SHP77 treated with DMSO at 0.1 percent for 48 hours (cell line): ENCODE results near the gene VPS45.
"Not testable (repeated sequence)": the region's sequence is repeated elsewhere in the genome, so short reads cannot be mapped to it uniquely, and the experiment has no call there.

Experiments used
- DNase-seq: peaks from one replicate; lab custom pipeline; 2025; lab: John Stamatoyannopoulos, UW

Gene VPS45, protein sequence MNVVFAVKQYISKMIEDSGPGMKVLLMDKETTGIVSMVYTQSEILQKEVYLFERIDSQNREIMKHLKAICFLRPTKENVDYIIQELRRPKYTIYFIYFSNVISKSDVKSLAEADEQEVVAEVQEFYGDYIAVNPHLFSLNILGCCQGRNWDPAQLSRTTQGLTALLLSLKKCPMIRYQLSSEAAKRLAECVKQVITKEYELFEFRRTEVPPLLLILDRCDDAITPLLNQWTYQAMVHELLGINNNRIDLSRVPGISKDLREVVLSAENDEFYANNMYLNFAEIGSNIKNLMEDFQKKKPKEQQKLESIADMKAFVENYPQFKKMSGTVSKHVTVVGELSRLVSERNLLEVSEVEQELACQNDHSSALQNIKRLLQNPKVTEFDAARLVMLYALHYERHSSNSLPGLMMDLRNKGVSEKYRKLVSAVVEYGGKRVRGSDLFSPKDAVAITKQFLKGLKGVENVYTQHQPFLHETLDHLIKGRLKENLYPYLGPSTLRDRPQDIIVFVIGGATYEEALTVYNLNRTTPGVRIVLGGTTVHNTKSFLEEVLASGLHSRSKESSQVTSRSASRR

DNA sequence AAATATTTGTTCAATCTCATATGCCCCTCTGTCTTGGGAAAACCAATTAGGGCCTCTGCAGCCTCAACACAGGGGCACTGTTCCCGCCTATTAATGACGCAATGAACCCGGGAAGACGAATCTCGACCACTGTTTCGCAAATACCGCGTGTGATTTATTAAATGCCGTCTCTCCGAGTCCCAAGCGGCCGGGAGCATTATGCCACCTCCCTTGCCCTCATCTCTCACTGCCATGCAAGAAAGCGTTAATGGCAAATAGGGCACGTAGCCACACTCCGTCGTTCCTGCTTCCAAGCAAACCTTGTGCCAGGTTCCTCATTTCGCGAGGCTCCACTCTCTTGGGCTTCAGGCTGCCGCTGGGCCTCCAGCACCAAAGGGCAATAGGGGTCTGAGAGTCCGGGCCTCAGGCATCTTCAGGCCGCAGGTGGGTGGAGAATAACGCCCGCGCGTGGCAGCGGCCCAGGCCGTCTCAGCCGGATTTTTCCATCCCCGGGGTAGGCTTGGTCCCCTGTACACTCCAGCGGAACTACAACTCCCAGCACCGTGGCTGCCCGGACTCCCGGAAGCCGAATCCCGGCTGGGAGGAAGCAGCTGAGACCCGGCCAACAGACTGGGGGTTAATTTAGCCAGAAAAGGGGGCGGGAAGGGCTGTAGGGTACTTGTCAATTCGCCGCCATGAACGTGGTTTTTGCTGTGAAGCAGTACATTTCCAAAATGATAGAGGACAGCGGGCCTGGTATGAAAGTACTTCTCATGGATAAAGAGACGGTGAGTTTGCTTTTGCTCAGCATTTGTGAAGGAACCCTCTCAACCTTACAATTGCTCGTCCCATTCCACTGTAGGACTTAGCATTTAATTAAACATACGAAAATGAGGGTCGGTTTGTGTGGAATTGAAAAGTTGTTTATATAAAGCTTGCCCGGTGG is at the start of gene VPS45:
Gene VPS45, plus strand, starts transcription at position 593 of the 925 bp plus-strand sequence. Its CDS starts 82 bp downstream, at position 675.
- peak; percentile 99 for DNase-seq

DNA sequence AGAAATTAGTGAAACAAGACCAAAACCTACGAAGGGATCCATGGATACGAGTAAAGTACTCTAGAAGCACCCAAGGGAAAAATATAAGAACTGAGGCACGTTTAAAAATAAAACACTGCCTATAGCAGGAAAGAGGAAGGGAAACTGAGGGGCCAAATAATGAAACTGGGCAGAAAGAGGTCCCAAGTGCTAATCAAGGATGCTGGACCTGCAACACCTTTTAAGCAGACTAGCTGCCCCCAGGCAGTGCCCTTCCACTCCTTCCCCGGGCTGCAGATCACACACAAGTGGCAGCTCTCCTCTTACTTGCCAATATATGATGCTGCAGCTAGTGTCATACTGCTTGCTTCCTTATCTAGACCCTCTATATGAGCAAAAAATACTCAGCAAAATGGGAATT is 49.4 kb upstream of the VPS45 start:
- no peak for DNase-seq

DNA sequence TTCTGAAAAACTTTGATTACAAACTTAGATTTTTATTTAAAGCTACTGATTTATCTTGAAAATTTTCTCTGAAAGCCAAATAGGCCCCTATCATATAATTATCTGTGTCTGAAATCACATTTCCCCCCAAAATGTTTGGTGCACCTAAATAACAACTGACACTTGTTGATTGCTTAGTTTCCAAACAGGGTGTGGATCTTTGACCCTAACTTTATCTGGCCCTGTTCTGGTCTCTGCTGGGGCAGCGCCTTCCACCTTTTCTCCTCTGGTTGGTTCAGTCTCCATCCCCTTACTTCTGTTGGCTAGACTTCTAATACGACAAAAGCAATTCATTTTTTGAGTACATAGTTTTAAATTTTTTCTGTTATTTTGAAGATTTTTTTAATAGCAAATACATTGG is 46.9 kb upstream of the VPS45 start:
- DNase-seq = no peak

DNA sequence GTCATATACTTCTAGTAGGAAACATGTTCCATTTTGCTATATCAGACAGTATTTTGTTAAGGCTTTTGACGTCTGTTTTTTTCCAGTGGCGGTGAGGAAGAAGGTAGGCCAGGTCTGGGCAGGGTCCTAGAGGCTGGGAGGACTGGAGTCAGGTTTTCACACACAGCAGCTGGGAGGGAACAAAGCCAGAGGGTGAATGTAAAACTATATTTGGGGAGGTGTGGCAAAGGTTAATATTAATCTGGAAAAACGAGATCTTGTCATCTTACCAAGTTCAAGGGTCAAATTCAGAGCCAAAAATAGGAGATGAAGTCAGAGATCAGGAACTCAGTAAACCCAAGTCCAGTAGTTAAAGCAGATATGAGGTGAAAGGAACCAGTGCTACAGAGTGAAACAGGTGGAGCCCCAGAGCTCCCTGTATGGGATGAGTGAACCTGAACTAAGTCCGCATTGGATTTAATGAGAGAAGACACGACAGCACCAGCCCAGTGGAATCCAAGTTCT is 46.3 kb upstream of the VPS45 start:
- DNase-seq = no peak

DNA sequence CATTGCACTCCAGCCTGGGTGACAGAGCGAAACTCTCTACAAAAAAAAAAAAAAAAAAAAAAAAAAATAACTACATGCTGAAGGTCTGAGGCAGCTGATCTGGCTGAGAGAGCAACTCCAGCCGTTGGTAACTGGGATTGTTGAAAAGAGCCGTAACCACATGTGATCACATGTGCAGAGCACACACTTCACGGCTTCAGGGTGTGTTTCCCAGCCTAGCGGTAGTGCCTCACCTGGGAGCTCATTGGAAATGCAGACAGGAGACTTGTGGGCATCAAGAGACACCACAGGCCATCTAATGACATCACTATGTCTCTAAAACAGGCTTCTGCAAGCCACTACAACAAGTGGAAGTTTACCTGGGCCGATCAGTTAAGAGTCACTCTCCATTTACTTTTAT is 45.2 kb upstream of the VPS45 start:
- no peak for DNase-seq

DNA sequence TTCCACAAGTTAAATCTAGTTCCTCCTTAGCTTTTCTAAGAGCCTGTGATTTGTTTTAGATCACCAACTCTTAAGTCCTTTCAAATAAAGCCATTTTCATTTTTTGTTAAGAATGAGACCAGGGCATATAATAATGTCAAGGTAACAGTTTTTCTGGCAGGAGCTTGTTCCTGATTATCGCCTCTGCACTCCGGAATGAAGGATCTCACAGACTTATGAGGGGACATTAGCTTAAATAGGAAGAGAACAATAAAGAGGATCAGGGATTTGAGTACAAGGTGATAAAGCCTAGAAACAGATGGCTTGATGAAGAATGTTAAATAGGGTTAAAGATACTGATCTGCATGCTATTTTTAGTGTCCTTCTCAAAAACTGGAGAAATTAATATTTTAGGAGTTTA is 43.4 kb upstream of the VPS45 start:
- no peak for DNase-seq

DNA sequence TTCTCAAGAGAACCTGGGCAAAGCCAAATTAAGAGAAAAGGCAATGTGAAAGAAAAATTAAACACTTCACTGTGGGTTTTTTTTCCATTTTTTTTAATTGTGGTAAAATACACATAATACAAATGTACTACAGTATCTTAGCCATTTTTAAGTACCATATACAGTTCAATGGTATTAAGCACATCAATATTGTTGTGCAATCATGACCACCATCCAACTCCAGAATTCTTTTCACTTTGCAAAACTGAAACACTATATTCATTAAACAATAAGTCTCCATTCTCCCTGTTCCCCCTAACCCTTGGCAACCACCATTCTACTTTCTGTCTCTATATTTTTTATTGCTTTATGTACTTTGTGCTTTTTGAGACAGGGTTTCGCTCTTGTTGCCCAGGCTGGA is 39.3 kb upstream of the VPS45 start:
- no peak for DNase-seq

DNA sequence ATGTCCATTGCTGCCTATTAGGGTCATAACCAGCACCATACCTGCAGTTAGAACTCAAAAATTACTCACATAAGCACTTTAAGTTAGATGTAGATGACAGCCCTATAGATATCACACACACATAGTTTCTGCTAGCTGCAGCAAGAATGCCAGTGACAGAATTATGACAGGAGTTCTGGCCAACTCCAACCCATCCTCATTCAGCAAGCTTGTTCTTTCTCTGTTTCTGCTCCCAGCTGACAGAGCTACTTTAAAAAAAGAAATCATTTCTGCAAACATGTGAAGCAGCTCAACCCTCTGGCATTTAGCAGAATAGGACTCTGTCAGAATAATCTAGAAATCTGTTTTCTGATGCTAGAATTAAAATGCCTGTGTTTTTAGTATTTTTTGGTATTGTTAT is 33.2 kb upstream of the VPS45 start:
- no peak for DNase-seq

DNA sequence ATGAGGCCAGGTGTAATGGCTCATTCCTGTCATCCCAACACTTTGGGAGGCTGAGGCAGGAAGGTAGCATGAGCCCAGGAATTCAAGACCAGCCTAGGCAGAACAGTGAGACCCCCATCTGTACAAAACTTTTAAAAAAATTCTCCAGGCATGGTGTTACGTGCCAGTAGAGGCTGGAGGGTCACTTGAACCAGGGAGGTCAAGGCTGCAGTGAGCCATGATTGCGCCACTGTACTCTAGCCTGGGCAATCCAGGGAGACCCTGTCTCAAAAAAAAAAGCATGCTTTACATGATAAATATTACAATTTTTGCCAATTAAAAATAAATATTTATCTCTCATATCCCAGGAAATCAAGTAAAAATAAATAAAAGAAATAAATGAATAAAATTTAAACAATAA is 17.6 kb upstream of the VPS45 start:
- no peak for DNase-seq

DNA sequence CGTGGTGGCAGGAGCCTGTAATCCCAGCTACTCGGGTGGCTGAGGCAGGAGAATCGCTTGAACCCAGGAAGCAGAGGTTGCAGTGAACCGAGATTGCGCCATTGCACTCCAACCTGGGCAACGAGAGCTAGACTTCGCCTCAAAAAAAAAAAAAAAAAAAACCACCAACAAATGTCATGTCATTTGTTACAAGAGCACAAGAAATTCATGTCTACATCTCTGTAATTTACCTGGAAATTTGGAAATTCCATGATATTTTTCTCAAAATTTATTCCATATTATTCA is 16.5 kb upstream of the VPS45 start:
- no peak for DNase-seq

DNA sequence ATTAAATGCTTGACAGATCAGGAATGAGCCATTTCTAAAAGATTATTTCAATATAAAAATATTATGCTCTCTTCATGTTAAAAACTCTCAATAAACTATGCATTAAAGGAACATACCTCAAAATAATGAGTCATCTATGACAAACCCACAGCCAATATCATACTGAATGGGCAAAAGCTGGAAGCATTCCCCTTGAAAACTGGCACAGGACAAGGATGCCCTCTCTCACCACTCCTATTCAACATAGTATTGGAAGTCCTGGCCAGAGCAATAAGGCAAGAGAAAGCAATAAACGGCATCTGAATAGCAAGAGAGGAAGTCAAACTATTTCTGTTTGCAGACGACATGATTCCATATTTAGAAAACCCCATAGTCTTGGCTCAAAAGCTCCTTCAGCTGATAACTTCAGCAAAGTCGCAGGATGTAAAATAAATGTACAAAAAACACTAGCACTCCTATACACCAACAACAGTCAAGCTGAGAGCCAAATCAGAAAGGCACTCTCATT is 15.6 kb upstream of the VPS45 start:
- not testable (repeated sequence) for DNase-seq

DNA sequence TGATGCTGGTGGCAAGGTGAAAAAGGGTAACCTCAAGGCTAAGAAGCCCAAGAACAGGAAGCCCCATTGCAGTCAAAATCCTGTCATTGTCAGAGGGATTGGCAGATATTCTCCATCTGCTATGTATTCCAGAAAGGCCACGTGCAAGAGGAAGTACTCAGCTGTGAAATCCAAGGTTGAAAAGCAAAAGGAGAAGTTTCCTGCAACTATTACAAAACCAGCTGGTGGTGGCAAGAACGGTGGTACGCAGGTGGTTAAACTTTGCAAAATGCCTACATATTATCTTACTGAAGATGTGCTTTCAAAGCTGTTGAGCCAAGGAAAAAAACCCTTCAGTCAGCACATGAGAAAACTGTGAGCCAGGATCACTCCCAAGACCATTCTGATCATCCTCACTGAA is 13.7 kb upstream of the VPS45 start:
- no peak for DNase-seq

DNA sequence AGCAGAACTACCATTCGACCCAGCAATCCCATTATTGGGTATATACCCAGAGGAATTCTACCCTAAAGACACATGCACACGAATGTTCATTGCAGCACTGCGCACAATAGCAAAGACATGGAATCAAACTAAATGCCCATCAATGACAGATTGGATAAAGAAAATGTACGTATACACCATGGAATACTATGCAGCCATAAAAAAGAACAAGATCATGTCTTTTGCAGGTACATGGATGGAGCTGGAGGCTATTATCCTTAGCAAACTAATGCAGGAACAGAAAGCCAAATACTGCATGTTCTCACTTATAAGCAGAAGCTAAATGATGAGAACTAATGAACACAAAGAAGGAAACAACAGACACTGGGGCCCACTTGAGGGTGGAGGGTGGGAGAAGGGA is 12.1 kb upstream of the VPS45 start:
- DNase-seq = not testable (repeated sequence)

DNA sequence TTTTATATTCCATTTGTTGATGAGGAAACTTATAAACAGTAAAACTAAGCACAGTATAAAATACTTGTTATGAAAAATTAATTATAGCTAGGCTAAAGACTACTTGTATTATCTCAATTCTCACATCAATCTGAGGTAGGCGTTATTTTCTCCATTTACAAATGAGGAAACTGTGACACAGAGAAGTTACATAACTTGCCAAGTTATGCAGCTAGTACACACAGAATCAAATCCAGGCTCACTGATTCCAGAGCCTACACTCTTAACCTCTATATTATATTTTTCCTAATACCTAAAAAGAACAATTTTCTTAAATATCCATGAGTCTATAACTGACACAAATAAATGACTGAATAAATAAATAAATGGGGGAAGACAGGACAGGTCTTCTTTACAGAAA is 11.2 kb upstream of the VPS45 start:
- DNase-seq = no peak

DNA sequence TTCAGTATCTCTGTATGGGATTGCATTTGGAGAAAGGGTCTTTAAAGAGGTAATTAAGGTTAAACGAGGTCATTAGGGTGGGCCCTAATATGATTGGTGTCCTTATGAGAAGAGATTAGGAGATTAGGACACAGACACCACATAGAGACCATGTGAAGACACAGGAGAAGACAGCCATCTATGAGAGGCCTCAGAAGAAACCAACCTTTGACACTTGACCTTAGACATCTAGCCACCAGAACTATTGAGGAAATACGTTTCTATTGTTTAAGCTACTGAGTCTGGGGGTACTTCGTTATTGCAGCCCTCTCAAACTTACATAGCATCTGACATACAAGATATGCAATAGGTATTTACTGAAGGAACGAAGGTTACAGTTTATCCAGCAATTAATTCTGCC is 7.3 kb upstream of the VPS45 start:
- no peak for DNase-seq

DNA sequence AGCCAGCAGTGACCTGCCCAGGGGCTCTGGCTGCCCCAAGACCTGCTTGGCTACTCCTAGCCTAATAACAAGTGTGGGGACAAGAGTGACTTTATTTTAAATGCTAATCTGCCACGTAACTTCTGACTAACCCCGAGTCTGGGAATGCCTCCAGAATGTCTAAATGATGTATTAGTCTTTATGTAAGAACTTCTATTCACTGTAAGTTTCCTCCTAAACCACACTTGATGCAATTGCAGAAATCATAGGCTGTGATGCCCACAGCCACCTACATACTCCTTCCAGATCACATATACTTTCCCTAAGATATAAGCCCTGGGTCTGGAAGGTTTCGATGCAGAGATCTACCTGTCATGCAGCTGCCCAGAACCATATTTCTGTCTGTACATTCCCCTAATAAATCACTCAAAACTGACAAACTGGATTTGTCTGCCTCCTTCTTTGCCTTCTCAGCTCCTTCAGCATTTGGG is 5.9 kb upstream of the VPS45 start:
- DNase-seq = no peak

DNA sequence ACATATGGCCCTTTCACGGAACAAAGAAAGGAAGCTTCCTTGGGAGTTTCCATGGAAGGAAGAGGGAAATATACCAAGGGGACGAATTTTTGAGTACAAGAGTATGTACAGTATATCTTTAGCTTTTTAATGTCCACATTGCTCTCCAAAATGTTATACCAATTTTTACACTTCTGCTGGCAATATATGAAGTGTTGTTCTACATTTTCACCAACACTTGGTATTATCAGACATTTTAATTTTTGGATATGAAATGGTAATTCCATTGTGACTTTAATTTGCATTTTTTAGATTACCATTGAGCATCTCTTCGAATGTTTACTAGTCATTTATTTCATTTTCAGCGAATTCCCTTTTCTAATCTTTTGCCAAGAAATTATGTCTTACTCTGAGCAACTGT is 5.5 kb upstream of the VPS45 start:
- no peak for DNase-seq

DNA sequence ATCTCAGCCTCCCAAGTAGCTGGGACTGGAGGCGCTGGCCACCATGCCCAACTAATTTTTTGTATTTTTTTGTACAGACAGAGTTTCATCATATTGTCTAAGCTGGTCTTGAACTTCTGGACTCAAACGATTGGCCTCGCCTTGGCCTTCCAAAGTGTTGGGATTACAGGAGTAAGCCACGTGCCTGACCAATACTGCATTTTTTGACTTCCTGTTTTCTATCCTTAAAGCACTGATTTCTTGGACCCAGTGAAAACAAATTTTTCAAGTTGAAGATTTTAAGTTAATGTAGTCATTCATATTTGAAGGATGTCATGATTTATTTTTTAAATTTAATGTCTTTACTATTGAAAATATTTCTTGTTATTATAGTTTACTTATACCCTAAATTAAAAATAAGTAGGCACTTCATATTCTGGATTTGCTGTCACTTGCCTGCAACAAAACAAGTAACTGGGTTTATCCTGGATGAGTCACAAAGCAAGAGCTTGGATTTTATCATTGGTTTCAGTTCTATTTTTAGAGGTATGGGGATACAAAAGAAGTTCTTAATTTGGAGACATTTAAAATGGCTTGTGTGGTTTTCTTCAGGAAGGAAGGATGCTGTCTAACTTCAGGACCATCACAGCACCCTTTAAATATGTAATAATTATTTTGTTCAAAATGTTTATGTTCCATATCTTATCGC is 2.2 kb upstream of the VPS45 start:
- DNase-seq = no peak

DNA sequence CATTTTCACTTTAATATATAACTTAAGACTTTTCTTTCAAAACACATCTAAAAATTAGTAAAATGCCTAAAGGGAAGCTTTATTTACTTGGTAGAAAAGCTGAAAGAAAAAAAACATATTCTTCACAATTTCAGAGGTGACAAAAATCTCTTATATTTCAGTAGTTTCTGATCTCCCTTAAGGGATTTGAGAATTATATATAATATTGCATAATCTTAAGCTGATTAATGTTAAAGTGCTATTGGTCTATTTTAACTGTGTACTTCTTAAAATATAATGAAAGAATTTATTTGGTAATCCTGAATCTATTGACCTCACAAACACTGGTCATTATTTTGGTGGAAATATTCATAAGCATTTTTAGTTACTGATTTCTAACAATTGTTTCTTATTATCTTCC is 1.2 kb upstream of the VPS45 start:
- DNase-seq = no peak

DNA sequence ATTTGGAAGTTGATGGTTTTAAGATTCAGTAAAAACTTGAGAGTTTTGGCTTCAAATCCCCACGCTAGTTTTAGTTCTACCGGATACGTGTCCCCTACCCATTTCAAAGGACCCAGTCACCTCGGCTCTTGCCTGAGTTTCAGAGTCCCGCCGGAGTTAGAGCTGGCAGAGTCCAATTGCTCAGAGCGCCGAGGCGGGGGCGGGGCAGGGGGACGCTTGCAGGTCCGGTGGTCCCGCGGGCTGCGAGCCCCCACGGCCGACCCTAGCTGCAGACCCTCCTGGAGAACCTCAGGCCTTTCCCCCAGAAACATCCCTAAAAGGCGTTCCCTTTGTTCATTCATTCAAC is 765 bp upstream of the VPS45 start:
- DNase-seq = no peak

DNA sequence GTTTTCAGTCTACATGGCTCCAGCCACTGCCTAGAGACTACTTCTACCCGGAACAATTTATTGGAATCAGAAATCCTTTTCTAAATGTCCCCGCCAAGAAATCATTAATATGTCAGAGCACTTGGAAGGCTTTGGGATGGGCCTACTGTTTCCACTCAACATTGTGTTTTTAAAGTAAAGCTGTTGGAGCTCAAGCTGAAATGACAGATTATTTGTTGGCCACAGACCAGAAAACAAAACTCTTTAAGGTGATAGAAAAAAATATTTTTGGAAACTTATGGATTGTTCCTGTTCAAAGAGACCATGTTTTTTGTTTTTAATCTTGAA is 496 bp downstream of the VPS45 start:
- no peak for DNase-seq

DNA sequence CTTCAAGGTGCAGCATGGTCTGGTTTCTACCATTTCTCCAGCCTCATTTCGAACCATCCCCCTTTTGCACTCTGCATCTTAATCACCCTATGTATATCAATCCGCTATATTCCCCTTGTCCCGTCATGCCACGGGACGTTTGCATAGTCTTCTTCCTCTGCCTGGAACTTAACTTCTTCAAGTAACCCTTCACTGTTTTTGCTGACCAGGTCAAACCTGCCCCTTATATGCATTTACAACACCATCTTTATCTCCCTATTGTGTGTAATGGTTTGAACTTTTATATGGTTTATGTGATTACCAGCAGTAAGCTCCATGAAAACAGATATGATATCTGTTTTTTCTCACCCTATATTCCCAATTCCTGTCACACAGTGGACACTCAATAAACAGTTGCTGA is 2.3 kb downstream of the VPS45 start:
- no peak for DNase-seq
